ENCODE measurements around the gene TMBIM1.

The TMBIM1 gene

GRCh38 chr2:218253232-218253625 is 39.1 kb downstream of the TMBIM1 start:
- no peak for DNase-seq

GRCh38 chr2:218252509-218253231 is 39.6 kb downstream of the TMBIM1 start:
- DNase-seq = no peak

GRCh38 chr2:218249691-218250090 is 42.6 kb downstream of the TMBIM1 start:
- DNase-seq = no peak

GRCh38 chr2:218245214-218245613 is 47.1 kb downstream of the TMBIM1 start:
- DNase-seq = no peak

DNA sequence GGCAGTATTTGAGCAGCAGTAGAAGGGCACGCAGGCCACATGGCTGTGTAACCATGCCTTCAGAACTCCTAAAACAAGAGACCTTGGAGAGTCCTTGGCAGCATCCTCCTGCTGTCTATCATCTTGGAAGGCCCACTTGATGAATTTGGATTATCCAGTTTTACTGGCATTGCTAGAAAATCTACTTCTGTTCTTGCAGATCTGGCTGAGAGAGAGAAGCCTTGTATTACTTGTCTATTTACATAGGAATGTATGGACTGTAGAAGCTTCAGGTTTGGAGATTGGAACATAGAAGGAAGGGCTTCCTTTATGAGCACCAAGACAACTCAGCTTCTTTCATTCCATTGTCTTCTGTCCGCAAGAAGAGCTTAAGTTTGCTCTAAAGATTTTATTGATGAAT is 47.6 kb downstream of the TMBIM1 start:
- DNase-seq = no peak

DNA sequence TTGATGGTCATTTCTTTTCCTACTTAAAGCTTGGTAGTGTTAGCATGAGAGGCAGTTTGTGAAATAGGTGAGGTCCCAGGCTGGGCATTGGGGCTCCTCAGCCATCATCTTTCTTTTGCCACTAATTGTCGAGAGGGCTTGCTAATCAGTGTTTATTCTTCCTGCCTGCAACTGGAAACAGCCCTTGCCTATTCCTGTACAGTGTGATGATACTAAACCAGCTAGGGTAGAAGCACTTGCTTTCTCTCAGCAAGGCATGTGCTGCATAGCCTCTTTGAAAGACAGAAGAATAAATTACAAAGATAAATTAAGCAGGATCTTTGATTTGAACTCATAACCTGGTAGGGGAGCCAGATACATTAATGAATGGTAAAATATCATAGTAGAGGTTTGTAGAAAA is 48.1 kb downstream of the TMBIM1 start:
- DNase-seq = no peak

- no peak for DNase-seq
Measured at GRCh38 chr2:218238887-218239286, 53.4 kb downstream of the TMBIM1 start.

- DNase-seq = no peak
Measured at GRCh38 chr2:218236829-218237228, 55.5 kb downstream of the TMBIM1 start.

GRCh38 chr2:218235017-218235416 is 57.3 kb downstream of the TMBIM1 start:
- no peak for DNase-seq

- DNase-seq = no peak
Measured at GRCh38 chr2:218234521-218234920, 57.8 kb downstream of the TMBIM1 start.

- DNase-seq = no peak
Measured at GRCh38 chr2:218233543-218233942, 58.8 kb downstream of the TMBIM1 start.

GRCh38 chr2:218230882-218231281 is 61.4 kb downstream of the TMBIM1 start:
- DNase-seq = peak; percentile 73

GRCh38 chr2:218229851-218230250 is 62.5 kb downstream of the TMBIM1 start:
- DNase-seq = peak; percentile 34

DNA sequence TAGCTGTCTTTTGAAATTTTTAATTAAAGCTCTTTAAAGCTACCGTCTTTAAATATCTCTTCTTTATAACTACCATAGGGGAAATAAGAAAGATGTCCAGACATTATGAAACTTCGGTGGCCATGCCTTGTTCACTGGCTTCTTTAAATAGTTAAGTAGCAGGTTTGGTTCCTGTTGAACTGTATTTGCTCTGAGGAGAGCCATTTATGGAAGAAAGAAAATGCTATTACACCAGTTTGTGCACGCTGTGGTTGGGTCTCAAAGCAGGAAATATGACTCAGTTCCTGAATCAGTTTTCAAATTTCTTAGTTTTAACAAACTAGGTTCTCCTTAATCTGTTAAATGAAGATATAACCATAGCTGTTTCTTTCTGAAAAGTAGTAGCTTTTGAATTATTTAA is 63.1 kb downstream of the TMBIM1 start:
- DNase-seq = peak; percentile 90

DNA sequence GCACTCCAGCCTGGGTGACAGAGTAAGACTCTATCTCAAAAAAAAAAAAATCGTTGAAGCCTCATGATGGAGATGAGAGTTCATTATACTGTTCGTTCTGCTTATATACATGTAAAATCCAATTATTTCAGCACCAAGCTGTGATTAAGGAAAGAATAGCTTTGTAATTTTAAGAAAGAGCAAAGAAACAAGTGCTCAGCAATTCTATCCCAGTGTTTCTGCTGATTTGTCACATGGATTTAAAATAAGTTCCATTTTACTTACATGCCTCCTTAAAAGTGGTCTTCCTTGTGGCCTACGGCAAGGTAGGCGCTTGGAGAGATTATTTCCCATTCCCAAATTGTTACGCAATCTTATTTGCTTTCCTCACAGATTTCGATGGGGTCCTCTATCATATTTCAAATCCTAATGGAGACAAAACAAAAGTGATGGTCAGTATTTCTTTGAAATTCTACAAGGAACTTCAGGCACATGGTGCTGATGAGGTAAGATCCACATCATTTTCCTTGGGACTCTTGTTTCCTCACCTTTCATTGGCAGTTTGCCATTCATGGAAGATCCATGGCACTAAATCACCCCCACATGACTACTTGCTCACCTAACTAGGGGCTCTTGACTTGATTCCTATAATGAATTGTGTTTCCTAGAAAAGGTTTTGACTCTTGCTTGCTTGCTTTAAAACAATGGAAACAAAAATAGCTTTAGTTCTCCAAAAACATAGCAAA is 63.8 kb downstream of the TMBIM1 start:
- no peak for DNase-seq

DNA sequence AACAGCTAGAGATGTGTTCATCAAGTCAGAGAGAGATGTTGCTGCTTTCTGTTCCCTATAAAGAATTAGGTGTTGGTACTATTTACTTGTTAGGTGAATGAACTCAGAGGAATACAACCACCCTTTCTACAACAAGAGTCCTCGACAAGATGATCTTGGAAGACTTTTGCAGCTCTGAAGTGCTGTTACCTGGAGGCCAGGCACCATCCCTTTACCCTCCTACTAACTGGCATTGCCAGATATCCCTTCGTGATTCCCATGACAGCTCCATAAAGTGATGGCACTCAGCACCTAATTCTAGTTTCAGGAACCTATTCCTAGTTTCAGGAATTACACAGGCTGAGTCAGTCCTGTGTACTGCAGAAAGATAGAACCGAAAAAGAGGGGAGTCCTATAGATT is 65.4 kb downstream of the TMBIM1 start:
- DNase-seq = no peak
